ENCODE measurements around the gene TNIP3.

TNIP3 gene

GRCh38 chr4:121138039-121138825, 25.9 kb downstream of the TNIP3 start:
- H3K9me3 Mint-ChIP-seq, result peaks cover 2% of the 10 kb centered on the region
- peaks cover 52% of the 10 kb centered on the region for H3K4me1 Mint-ChIP-seq (ENCODE audit: low read depth)
- H3K27ac Mint-ChIP-seq, result peak overlapping the region; percentile 62
- DNase-seq, result peak; percentile 50
- peaks cover 24% of the 10 kb centered on the region for H3K36me3 Mint-ChIP-seq (ENCODE audit: low read depth)
- no peaks in the 10 kb centered on the region for H3K27me3 Mint-ChIP-seq
- H3K4me3 Mint-ChIP-seq, result peak overlapping the region; percentile 17

DNA sequence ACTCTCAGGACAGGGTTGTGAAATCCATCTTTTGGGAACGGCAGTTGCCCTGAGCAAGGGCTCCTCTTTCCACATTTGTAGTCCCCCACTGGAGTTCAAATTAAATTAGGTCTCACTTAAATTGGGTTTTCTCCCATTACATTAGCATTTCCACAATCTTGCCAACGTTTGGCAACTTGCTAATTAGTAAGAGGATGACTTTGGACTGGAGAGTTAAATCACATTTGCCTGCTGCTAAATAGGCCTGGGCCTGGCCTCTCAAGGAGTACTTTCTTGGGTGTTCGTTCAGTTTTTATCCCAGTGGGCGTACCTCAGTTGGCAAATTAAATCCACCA, 33.8 kb downstream of the TNIP3 start:
- Mint-ChIP-seq H3K36me3 (ENCODE audit: low read depth) (peaks cover 2% of the 10 kb centered on the region), H3K27ac (peak overlapping the region; percentile 16), H3K4me1 (ENCODE audit: low read depth) (peaks cover 24% of the 10 kb centered on the region)

GRCh38 chr4:121129606-121130325, 34.4 kb downstream of the TNIP3 start:
- peaks cover 2% of the 10 kb centered on the region for H3K36me3 Mint-ChIP-seq (ENCODE audit: low read depth)
- no peak overlapping the region for H3K27ac Mint-ChIP-seq
- H3K4me3 Mint-ChIP-seq, result no peak overlapping the region
- no peak for DNase-seq
- H3K9me3 Mint-ChIP-seq, result peaks cover 2% of the 10 kb centered on the region
- H3K27me3 Mint-ChIP-seq, result no peaks in the 10 kb centered on the region
- peaks cover 21% of the 10 kb centered on the region for H3K4me1 Mint-ChIP-seq (ENCODE audit: low read depth)

More for the DNA sequence above, 33.8 kb downstream of the TNIP3 start:
- Mint-ChIP-seq H3K27me3 (no peaks in the 10 kb centered on the region), H3K9me3 (peaks cover 3% of the 10 kb centered on the region), H3K4me3 (no peak overlapping the region)
- no peak for DNase-seq

DNA sequence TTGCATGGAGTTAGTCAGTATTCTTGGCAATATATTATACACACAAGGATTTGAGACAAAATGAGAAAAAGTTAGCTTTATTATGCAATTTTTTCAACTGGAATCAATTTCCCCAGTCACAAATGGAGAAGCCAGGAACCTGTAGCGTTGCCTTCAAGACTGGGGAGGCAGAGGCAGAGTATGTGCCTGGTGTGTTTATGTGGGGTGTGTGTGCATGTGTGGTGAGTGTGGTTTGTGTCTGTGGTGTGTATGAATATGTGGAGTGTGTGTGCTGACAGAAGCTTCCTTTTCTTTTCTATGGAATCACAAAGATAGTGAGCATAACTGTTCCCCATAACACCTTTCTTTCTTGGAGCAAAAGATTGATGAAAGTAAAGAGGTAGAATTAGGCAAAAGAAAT, 37.0 kb downstream of the TNIP3 start:
- H3K4me1 Mint-ChIP-seq (ENCODE audit: low read depth), result peaks cover 17% of the 10 kb centered on the region
- H3K9me3 Mint-ChIP-seq, result peaks cover 2% of the 10 kb centered on the region
- no peak for DNase-seq
- peak overlapping the region; percentile 30 for H3K27ac Mint-ChIP-seq
- no peaks in the 10 kb centered on the region for H3K27me3 Mint-ChIP-seq
- peaks cover 2% of the 10 kb centered on the region for H3K36me3 Mint-ChIP-seq (ENCODE audit: low read depth)
- no peak overlapping the region for H3K4me3 Mint-ChIP-seq

GRCh38 chr4:121126449-121127006, 37.6 kb downstream of the TNIP3 start:
- no peak overlapping the region for H3K27ac Mint-ChIP-seq

DNA sequence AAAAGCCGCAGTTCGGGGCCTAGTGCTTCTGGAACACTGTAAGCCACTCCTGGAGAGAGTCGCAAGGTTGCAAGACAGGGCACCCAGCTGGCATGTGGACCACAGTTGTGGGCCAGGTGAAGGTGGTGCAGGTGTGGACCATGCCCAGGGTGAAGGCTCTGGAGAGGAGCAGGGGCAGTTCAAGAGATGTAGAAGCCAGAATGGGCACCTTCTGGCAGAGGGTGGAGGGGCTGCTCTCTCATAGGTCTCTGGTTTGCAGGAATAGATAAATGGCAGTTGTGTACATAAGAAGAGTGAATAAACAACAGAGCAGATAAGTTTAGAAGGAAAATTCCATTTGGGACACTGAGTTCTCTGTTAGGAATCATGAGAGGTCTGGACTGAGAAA, 38.6 kb downstream of the TNIP3 start:
- no peaks in the 10 kb centered on the region for H3K27me3 Mint-ChIP-seq
- no peak overlapping the region for H3K27ac Mint-ChIP-seq
- no peak overlapping the region for H3K4me3 Mint-ChIP-seq
- H3K9me3 Mint-ChIP-seq, result peaks cover 2% of the 10 kb centered on the region
- no peak for DNase-seq
- H3K36me3 Mint-ChIP-seq (ENCODE audit: low read depth), result peaks cover 2% of the 10 kb centered on the region
- H3K4me1 Mint-ChIP-seq (ENCODE audit: low read depth), result peaks cover 17% of the 10 kb centered on the region

More at GRCh38 chr4:121126449-121127006, 37.6 kb downstream of the TNIP3 start:
- Mint-ChIP-seq H3K27me3 (no peaks in the 10 kb centered on the region), H3K9me3 (peaks cover 2% of the 10 kb centered on the region), H3K36me3 (ENCODE audit: low read depth) (peaks cover 2% of the 10 kb centered on the region), H3K4me3 (no peak overlapping the region), H3K4me1 (ENCODE audit: low read depth) (peaks cover 17% of the 10 kb centered on the region)
- no peak for DNase-seq

DNA sequence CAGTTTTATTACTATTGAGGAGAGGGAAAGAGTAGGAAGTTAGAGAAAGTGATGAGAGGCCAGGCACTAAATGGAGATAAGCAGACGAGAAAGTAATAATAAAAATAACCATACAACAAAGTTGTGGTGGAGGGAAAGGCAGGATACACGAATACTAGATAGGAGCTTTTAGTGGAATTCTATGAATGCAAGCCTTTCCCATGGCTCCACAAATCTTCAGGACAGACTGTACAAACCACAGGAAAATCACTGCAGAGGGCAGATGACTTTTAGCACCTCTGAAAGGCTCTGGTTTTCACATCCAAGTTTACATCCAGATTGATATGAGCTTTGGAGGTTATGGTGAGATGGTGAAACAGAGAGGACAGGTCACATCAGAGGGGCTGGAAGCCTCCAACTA, 41.5 kb downstream of the TNIP3 start:
- Mint-ChIP-seq H3K4me1 (ENCODE audit: low read depth) (peaks cover 20% of the 10 kb centered on the region), H3K9me3 (no peaks in the 10 kb centered on the region), H3K36me3 (ENCODE audit: low read depth) (no peaks in the 10 kb centered on the region), H3K4me3 (no peak overlapping the region), H3K27me3 (no peaks in the 10 kb centered on the region), H3K27ac (no peak overlapping the region)
- no peak for DNase-seq

DNA sequence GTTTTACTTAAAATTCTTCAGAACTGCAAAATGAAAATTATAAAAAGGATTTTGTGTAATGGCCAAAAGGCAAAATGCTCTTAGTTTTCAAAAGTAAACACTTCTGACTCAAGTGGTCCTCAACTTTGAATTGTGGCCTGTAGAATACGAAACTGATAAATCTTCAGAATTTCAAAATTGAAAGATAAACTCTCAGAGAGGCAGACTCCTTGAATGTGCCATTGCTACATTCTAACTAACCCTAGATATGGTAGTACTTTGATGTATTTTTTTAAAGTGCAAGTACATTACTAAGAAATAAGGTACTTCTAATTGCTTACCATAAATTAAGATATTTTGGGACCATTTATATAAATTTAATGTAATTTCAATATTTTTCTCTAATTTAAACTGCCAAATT, 44.4 kb downstream of the TNIP3 start:
- H3K36me3 Mint-ChIP-seq (ENCODE audit: low read depth), result no peaks in the 10 kb centered on the region
- H3K4me3 Mint-ChIP-seq, result no peak overlapping the region
- peaks cover 17% of the 10 kb centered on the region for H3K4me1 Mint-ChIP-seq (ENCODE audit: low read depth)
- no peaks in the 10 kb centered on the region for H3K27me3 Mint-ChIP-seq
- no peak for DNase-seq
- no peaks in the 10 kb centered on the region for H3K9me3 Mint-ChIP-seq
- H3K27ac Mint-ChIP-seq, result no peak overlapping the region

GRCh38 chr4:121118344-121118743, 45.8 kb downstream of the TNIP3 start:
- Mint-ChIP-seq H3K4me3 (no peak overlapping the region), H3K4me1 (ENCODE audit: low read depth) (peaks cover 28% of the 10 kb centered on the region), H3K27me3 (no peaks in the 10 kb centered on the region), H3K9me3 (no peaks in the 10 kb centered on the region), H3K27ac (no peak overlapping the region), H3K36me3 (ENCODE audit: low read depth) (no peaks in the 10 kb centered on the region)
- DNase-seq, result no peak

- H3K36me3 Mint-ChIP-seq (ENCODE audit: low read depth), result no peaks in the 10 kb centered on the region
- no peak overlapping the region for H3K27ac Mint-ChIP-seq
- no peak for DNase-seq
- H3K4me1 Mint-ChIP-seq (ENCODE audit: low read depth), result peaks cover 32% of the 10 kb centered on the region
- H3K27me3 Mint-ChIP-seq, result no peaks in the 10 kb centered on the region
- H3K4me3 Mint-ChIP-seq, result no peak overlapping the region
- no peaks in the 10 kb centered on the region for H3K9me3 Mint-ChIP-seq
Observed at GRCh38 chr4:121114756-121115155, 49.4 kb downstream of the TNIP3 start.

DNA sequence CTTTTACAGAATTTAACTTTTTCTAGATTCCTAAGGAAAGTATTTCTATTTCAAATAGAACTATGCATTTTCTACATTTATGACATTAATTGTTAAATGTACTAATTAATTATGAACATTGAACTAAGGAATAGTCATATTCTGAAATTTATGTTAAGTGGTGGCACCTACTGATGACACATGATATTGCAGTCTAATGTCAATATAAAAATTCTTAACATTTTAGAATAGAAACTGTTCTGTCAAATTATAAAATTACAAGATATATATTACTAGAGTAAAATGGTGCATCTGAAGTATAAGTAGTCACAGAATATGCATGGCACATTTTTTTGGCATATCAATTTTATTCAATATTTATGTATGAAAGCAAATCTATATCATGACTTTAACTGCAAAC, 51.6 kb downstream of the TNIP3 start:
- Mint-ChIP-seq H3K4me3 (no peak overlapping the region), H3K27ac (no peak overlapping the region), H3K9me3 (no peaks in the 10 kb centered on the region), H3K36me3 (ENCODE audit: low read depth) (no peaks in the 10 kb centered on the region), H3K27me3 (no peaks in the 10 kb centered on the region), H3K4me1 (ENCODE audit: low read depth) (peaks cover 24% of the 10 kb centered on the region)
- no peak for DNase-seq

- Mint-ChIP-seq H3K9me3 (no peaks in the 10 kb centered on the region), H3K36me3 (ENCODE audit: low read depth) (no peaks in the 10 kb centered on the region), H3K27me3 (no peaks in the 10 kb centered on the region), H3K4me3 (no peak overlapping the region), H3K4me1 (ENCODE audit: low read depth) (peaks cover 10% of the 10 kb centered on the region), H3K27ac (no peak overlapping the region)
- DNase-seq, result no peak
Observed at GRCh38 chr4:121108557-121108956, 55.6 kb downstream of the TNIP3 start.

DNA sequence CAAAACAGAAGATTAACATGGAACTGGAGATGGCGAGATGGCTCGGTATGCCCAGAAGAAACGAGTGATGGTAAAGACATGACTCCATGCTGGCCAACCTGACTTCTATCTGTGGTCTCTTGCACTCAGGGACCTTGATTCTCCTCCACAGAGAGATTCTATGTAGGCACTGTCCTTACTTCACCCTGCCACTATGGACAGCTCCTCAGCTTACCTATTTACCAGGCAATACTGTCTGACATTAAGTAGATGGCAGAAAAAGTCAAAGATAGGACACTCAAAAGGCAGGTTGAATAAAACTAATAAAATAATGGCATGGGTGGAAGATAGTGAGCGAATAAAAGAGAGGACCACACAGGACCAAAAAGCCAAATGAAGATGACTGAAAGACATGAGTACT, 56.6 kb downstream of the TNIP3 start:
- DNase-seq, result no peak
- Mint-ChIP-seq H3K4me3 (no peak overlapping the region), H3K36me3 (ENCODE audit: low read depth) (no peaks in the 10 kb centered on the region), H3K4me1 (ENCODE audit: low read depth) (peaks cover 4% of the 10 kb centered on the region), H3K27me3 (no peaks in the 10 kb centered on the region), H3K9me3 (no peaks in the 10 kb centered on the region), H3K27ac (no peak overlapping the region)

DNA sequence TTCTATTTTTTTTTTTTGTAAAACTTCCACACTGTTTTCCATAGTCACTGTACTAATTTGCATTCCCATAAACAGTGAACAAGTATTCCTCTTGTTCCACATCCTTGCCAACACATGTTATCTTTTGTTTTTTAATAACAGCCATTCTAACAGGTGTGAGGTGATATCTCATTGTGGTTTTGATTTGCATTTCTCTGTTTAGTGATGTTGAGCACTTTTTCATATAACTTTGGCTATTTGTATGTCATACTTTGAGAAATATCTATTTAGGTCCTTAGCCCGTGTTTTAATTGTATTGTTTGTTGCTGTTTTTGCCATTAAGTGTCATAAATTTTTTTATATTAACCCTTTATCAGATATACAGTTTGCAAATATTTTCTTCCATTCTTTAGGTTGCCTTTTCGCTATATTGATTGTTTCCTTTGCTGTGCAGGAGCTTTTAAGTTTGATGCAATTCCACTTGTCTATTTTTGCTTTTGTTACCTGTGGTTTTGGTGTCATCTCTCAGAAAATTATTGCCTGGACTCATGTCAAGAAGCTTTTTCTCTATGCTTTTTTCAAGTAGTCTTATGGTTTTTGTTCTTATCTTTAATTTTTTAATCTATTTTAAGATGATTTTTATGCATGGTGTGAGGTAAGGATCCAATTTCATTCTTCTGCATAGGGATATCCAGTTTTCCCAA, 63.9 kb downstream of the TNIP3 start:
- no peaks in the 10 kb centered on the region for H3K36me3 Mint-ChIP-seq (ENCODE audit: low read depth)
- H3K27me3 Mint-ChIP-seq, result no peaks in the 10 kb centered on the region
- no peaks in the 10 kb centered on the region for H3K9me3 Mint-ChIP-seq

GRCh38 chr4:121098266-121098665, 65.9 kb downstream of the TNIP3 start:
- no peaks in the 10 kb centered on the region for H3K4me1 Mint-ChIP-seq (ENCODE audit: low read depth)
- no peaks in the 10 kb centered on the region for H3K27me3 Mint-ChIP-seq
- no peak for DNase-seq
- no peaks in the 10 kb centered on the region for H3K36me3 Mint-ChIP-seq (ENCODE audit: low read depth)
- no peak overlapping the region for H3K4me3 Mint-ChIP-seq
- no peaks in the 10 kb centered on the region for H3K9me3 Mint-ChIP-seq
- H3K27ac Mint-ChIP-seq, result no peak overlapping the region

More for the DNA sequence above, 63.9 kb downstream of the TNIP3 start:
- no peak overlapping the region for H3K4me3 Mint-ChIP-seq
- H3K4me1 Mint-ChIP-seq (ENCODE audit: low read depth), result no peaks in the 10 kb centered on the region
- H3K27ac Mint-ChIP-seq, result no peak overlapping the region
- no peak for DNase-seq

All from activated T-cell treated with anti-CD3 and anti-CD28 coated beads, Interleukin-2, amount 50 U/mL, for 24 hours (primary cell).